GM18870 (cell line): ENCODE results near the gene ATP2B2.

Experiments
- ATAC-seq: cut with Tn5 transposase; IDR thresholded peaks from one replicate; pipeline ENCODE4 v1.9.1; 2021; ENCODE audit warnings: moderate library complexity; ENCODE audit not compliant: unreplicated experiment

ATP2B2 gene

GRCh38 chr3:10495614-10496013 is 9.8 kb downstream of the ATP2B2 start:
- ATAC-seq, result no peak

GRCh38 chr3:10495003-10495402 is 10.4 kb downstream of the ATP2B2 start:
- ATAC-seq, result no peak

GRCh38 chr3:10494180-10494579 is 11.2 kb downstream of the ATP2B2 start:
- ATAC-seq, result no peak

- ATAC-seq, result no peak
Observed at GRCh38 chr3:10493202-10493589, 12.2 kb downstream of the ATP2B2 start.

- no peak for ATAC-seq
Observed at GRCh38 chr3:10492364-10493201, 12.8 kb downstream of the ATP2B2 start.

- ATAC-seq, result no peak
Observed at GRCh38 chr3:10489746-10490483, 15.5 kb downstream of the ATP2B2 start.

GRCh38 chr3:10487988-10488633 is 17.3 kb downstream of the ATP2B2 start:
- ATAC-seq, result no peak

GRCh38 chr3:10485806-10486205 is 19.6 kb downstream of the ATP2B2 start:
- no peak for ATAC-seq

GRCh38 chr3:10485380-10485779 is 20.0 kb downstream of the ATP2B2 start:
- no peak for ATAC-seq

GRCh38 chr3:10484709-10485108 is 20.7 kb downstream of the ATP2B2 start:
- ATAC-seq, result no peak

GRCh38 chr3:10483686-10484345 is 21.6 kb downstream of the ATP2B2 start:
- ATAC-seq, result no peak

- no peak for ATAC-seq
Observed at GRCh38 chr3:10483364-10483675, 22.1 kb downstream of the ATP2B2 start.

GRCh38 chr3:10482631-10483363 is 22.6 kb downstream of the ATP2B2 start:
- no peak for ATAC-seq

GRCh38 chr3:10480871-10481378 is 24.5 kb downstream of the ATP2B2 start:
- ATAC-seq, result no peak

- no peak for ATAC-seq
Observed at GRCh38 chr3:10479311-10479710, 26.1 kb downstream of the ATP2B2 start.

GRCh38 chr3:10475983-10476382 is 29.4 kb downstream of the ATP2B2 start:
- ATAC-seq, result no peak

- ATAC-seq, result no peak
Observed at GRCh38 chr3:10474847-10475246, 30.5 kb downstream of the ATP2B2 start.

- ATAC-seq, result no peak
Observed at GRCh38 chr3:10474275-10474646, 31.1 kb downstream of the ATP2B2 start.

- no peak for ATAC-seq
Observed at GRCh38 chr3:10473581-10474274, 31.7 kb downstream of the ATP2B2 start.

GRCh38 chr3:10472877-10473440 is 32.4 kb downstream of the ATP2B2 start:
- ATAC-seq, result no peak
